GM18511 (cell line): ENCODE results near the gene FAF1.
"Not testable (repeated sequence)": the region's sequence is repeated elsewhere in the genome, so short reads cannot be mapped to it uniquely, and the experiment has no call there.

Experiments
- ATAC-seq: cut with Tn5 transposase; IDR thresholded peaks from one replicate; pipeline ENCODE4 v1.9.1; 2021; ENCODE audit warnings: mild to moderate bottlenecking, moderate library complexity; ENCODE audit not compliant: unreplicated experiment

The FAF1 gene

DNA sequence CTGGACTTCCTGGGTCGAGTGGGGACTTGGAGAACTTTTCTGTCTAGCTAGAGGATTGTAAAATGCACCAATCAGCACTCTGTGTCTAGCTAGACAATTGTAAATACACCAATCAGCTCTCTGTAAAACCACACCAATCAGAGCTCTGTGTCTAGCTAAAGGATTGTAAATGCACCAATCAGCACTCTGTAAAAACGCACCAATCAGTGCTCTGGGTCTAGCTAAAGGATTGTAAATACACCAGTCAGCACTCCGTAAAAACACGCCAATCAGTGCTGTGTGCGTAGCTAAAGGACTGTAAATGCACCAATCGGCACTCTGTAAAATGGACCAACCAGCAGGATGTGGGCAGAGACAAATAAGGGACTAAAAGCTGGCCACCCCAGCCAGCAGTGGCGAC lies 243.6 kb downstream of the FAF1 start:
- ATAC-seq: not testable (repeated sequence)

DNA sequence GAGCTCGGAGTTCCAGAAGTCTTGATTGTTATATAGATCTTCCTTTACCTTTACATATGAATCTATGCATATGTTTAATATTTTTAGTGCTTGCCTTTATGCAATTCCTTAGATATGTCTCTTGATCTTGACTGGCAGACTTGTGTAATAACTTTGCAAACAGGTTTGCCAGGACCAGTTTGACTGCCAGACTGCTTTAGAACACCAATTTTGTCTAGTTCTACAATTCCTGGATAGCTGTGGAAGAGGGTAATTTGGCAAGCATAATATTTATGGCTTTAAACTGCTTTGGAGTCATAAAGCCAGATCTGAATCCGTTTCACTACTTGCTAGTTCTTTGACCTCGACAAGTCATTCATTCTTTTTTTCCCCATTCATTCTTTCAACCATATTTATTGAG lies 250.0 kb downstream of the FAF1 start:
- no peak for ATAC-seq

GRCh38 chr1:50707824-50708223 lies 252.2 kb downstream of the FAF1 start:
- ATAC-seq: no peak

GRCh38 chr1:50705699-50706098 lies 254.4 kb downstream of the FAF1 start:
- ATAC-seq: no peak

- ATAC-seq: no peak
Measured at GRCh38 chr1:50705041-50705440, 255.0 kb downstream of the FAF1 start.

- no peak for ATAC-seq
Measured at GRCh38 chr1:50704126-50704525, 255.9 kb downstream of the FAF1 start.

DNA sequence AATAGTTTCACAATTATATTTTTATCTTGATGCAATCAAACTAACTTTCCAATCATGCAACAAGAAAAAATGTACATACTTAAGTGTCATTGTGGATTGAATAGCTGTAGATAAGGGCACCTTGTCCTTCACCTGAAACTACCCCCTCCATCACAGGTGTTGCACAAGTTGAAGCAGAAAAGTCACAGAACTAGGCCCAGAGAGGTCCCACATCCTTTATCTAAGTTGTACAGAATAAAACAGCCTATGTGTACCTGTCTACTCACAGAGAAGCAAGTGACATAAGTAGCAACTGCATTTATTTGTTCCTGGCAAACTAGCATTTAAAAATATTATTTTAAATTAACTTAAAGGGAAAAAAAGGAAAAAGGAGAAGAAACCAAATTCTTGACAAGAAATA lies 256.8 kb downstream of the FAF1 start:
- ATAC-seq: no peak

DNA sequence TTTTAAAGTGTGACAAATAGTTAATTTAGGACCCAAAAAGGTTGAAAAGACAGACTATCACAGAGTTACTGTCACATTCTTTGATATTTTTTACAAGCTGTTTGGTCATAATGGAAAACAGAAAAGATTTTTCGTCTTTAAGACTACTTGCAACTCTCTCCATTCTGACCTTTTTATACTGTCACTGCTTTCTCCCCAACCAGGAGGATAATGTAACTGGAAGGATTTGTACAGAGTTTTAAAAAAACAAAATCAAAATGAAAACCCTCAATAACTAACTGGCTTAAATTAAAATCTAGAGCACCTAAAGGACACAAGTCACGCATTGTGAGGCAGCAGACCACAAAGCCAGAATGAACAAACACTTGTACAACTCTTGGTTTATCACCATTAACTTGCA lies 257.7 kb downstream of the FAF1 start:
- ATAC-seq: no peak

DNA sequence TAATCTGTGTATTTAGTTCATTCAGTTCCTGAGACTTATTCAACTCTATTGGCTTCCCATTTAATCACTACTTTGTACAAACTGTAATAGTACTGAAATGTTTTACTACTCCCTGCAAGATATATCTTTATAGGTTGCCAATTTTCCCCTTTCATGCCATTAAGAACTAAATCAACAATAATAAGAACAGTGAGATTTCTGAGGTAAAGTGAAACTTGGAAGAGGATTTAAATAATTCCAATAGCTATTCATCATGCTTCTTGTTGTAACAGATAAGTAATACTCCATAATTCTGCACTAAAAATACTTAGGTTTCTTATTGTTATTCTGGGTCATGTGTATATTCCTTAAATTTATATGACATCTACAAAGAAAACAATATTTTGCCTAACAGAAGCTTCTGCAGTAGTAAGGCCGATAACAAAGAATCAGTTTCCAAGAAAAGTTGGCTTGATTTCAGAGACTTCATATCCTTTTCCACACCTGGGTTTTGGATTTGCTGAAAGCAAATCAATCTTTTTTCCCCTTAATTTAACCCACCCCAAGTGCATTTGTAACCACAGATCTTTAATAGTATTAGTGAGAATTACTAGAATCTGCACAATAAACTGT lies 258.3 kb downstream of the FAF1 start:
- ATAC-seq: no peak

DNA sequence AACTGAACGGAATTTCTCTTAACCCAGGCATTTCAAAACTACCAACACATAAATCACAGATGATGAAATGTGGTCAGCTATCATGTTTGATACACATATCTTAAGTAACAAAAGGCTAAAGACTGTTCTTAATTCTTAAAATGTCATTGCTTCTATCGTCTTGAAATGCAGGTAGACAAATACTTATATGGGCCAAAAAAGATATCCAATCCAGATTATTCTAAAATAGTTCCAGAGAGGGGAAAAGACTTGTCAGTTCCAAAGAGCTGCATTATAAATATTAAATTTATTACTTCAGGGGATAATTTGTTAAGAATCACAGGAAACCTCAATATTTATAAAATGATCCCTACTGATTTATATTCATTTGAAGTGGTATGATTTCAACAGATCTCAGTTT lies 259.4 kb downstream of the FAF1 start:
- ATAC-seq: no peak

DNA sequence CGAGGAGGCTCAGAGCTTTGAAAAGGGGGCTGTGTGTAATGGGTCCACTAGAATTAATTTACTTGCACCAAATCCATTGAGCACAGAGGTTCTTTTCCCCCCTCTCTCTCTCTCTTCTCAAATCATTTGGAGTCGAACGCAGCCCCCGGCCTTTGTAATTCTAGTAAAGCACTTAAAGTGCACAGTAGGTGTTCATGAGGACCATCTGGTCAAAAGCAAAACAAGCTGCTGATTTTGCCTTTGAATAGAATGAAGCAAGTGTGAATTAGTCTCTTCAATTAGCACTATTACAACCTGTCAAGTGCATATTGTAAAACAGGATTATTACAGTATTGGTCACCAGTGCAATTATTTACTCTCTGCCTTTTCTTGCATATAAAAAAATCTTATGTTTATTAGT lies 259.9 kb downstream of the FAF1 start:
- no peak for ATAC-seq

DNA sequence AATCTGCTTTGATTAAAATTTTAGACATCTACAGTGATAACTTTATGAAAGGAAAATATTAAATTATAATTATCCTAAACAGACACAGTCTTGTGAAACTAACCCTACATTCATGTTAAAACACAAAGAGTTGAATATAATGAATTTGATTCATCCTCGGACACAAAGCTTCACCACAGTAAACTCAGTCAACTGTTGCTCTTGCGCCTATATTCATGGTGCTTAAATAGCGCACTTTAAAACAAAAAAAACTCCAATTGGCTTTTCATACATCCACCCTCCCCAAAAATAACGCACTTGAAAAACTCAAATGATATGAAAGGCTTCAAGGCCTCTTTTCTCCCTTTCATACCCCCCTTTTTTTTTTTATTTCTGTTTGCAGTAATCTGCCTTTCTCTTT lies 260.3 kb downstream of the FAF1 start:
- no peak for ATAC-seq

- no peak for ATAC-seq
Measured at GRCh38 chr1:50697440-50698421, 262.3 kb downstream of the FAF1 start.

DNA sequence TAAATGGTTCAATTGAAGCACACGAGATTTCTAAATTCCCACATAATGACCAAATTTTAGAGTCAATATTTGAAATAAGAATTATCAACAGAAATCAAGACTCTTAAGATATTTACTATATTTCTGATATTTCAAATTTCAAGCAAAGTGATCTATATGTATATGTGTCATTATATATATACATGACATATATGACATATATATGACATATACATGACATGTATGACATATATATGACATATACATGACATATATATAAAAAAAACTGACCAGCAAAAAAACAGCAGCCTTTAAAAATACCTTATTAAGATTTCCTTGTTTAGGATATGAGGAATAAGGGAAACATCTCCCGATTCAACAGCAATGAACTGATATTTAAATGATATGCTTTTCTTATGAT lies 266.2 kb downstream of the FAF1 start:
- no peak for ATAC-seq

DNA sequence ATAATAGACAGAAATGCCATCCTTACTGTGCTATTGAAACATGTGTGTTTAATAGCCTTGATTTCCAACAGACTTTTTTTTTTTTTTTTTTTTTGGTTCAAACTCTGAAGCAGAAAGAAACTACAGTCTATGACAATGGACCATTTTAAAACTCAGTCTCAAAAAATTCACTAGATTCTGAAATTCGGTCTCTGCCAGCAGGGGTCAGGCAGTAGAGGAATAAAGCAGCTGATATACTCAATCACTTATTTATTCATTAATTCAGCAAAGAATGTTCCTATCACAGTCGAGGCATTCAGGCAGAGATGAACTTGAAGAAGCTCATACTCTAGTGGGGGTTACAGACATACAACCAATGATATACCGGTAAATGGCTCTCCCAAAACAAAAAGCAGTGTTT lies 275.9 kb downstream of the FAF1 start:
- no peak for ATAC-seq

GRCh38 chr1:50681931-50682330 lies 278.1 kb downstream of the FAF1 start:
- no peak for ATAC-seq

DNA sequence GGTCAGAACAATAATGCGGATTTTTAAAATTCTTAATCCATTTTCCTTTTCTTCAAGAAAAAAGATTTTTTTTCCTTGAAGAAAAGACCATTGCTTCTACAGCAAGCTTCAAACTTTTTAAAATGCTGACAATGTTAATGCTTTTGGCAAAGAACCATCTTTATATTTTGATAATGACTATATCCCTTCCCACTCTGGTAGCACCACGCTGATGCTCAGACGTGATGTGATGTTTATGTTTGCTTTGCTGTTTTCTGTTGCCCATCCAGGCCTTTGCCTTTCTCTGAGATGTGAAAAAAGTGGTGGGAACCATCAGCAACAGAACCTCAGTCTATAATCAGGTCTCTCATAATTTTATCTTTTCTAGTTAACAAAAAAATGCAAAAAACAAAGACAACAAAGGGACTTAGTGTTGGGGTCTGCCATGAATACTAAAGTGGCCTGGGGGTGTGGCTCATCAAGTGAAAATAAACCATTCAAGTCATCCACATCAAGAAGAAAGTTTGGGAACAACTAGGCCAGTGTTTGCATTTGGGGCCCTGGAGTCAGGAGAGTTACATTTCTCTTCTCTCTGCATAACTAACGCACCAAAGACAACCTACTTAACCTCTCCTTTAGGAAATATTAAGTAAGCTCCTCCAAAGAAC lies 292.2 kb downstream of the FAF1 start:
- no peak for ATAC-seq

DNA sequence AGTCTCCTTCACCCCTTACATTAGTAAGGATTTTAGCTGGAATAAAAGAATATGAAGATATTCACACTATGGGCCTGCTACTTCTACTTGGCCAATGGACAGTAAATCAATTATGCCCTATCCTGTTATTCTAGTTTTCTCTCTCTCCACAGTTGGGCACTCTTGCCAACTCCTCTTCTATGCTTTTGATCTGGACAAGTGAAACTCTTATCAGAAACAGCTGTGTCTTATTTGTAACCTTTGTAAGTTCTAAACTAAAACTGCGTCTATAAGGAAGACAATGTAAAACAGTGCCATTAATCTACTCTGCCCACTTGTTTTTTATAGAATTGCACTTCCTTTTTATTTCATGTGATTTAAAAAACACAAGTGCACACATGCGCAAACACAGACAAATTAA lies 292.8 kb downstream of the FAF1 start:
- ATAC-seq: no peak

GRCh38 chr1:50666849-50667248 lies 293.2 kb downstream of the FAF1 start:
- no peak for ATAC-seq

DNA sequence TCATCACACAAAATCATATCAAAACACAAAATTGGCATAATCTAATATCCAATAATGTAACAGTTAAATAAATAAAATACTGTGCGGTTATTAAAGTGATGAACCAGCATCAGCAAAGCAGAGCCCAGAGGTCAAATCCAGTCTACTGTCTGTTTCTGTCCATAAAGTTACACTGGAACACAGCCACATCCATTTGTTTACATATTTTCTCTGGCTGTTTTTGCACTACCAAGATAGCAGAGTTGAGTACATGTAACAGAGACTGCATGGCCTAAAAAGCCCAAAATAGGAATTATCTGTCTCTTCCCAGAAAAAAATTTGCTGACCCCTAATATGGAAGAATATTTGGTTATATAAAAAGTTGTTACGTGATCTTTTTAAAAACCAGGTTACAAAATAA lies 294.7 kb downstream of the FAF1 start:
- ATAC-seq: no peak

- ATAC-seq: no peak
Measured at GRCh38 chr1:50661626-50662025, 298.4 kb downstream of the FAF1 start.

GRCh38 chr1:50659107-50659662 lies 300.9 kb downstream of the FAF1 start:
- ATAC-seq: no peak
